Heart left ventricle (tissue), 13 donors: Measurements from ENCODE around the gene ADAM19.

ENCODE experiments used
- CTCF ChIP-seq, 12 donors: fragments of 200-600 bp; sonication (generic) in 4 of 12; IDR thresholded peaks; one replicate each; pipeline versions ENCODE4 v1.5.0 to v1.8.0; 2018 to 2022; ENCODE audit warnings: antibody characterized with exemption in 12 of 12, mild to moderate bottlenecking in 5 of 12
- POLR2A ChIP-seq, 2 donors: fragments of 450-650 bp; IDR thresholded peaks; one replicate each; pipeline ENCODE4 v1.6.1; 2017; ENCODE audit warnings: antibody characterized with exemption in 2 of 2, mild to moderate bottlenecking in 2 of 2, moderate library complexity in 2 of 2
- donor health status: ischemic (EF 13 %, LVEDD 7.1; RV severe dilation, severe dysfunction).
- donor health status: DM: no; HTN: yes; CAD: no.
- donor health status: DM: no; HTN: no; CAD: no.
- donor health status: ischemic (EF 25% LVEDD 6.9; RV normal size, moderate dysfunction).
- donor health status: ischemic (EF 25% LVEDD 5.7; RV mildly dilated, moderate dysfunction).
- donor health status: ischemic (EF 35%, LVEDD 5.7; RV mildly dilated, moderate dysfunction).
- donor health status: nonischemic (EF 11% LVEDD 7.7; RV severe dilation, severe dysfunction).
- donor health status: DM: yes; HTN: yes; CAD: no.
- donor health status: PGD.
- donor health status: ischemic (EF 29% LVEDD 5.4; RV normal size, mild dysfunction).
- donor health status: nonischemic (EF 23%, LVEDD 6.1; RV moderate dilation, normal function).

GRCh38 chr5:157509093-157509492, 66.5 kb downstream of the ADAM19 start:
- no peak for TF ChIP-seq POLR2A (IDR thresholded peaks at IDR 0.05)
- no peak for TF ChIP-seq CTCF (IDR thresholded peaks at IDR 0.05)
